ENCODE results near the gene MAP7D1. TPM values are rescaled to one million over a fixed set of nuclear protein-coding genes. Genes with fewer than 3 reads are reported as not detected.

MAP7D1 gene
- total and polyA plus RNA-seq, 2 donors (not counting 3 experiments of a cell fraction or from before 2014, with no cell fraction given) = 69.7 to 193 TPM

DNA sequence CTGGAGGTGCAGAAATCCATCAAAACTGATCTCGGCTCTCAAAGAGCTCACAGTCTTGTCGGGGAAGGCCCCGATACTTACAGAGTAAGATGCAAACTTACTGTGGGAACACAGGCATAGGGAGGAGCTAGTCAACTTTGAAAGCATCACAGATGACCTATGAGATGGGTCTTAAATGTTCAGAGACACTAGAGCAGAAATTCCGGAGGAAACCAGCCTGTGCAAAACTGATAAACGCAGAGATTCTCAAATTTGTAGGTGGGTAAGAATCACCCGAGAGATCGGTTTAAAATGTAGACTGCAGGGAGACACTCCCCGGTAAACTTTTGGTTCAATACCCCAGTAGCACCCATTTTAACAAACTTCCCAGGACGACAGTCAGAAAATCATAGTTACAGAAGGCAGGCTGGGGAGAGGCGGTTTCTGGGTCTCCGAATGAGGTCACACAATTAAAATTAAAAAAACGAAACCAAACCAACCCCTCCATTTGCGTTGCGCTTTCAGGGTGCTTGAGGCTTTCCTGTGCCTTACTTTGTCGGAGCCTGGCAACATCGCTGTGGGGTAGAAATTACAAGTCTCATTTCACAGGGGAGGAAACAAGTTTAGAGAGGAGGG, 67.5 kb downstream of the MAP7D1 start:
- DNase-seq (ENCODE audit: low read depth, low spot score) (peak; percentile 68), FAIRE-seq (no peak)
- Histone ChIP-seq H3K4me2 (ENCODE audit: insufficient read depth, low read length) (peak overlapping the region; percentile 88), H3K9ac (replicated peaks; ENCODE audit: extremely low read depth, insufficient read depth, low read length) (peak overlapping the region; percentile 95), H3K27ac (ENCODE audit: insufficient read depth, low read depth, low read length) (peak overlapping the region; percentile 87), H3K79me2 (ENCODE audit: control insufficient read depth, insufficient read depth, low read length) (peaks cover 42% of the 10 kb centered on the region), H3K9me1 (replicated peaks; ENCODE audit: control insufficient read depth, extremely low read depth, insufficient read depth, low read length) (no peaks in the 10 kb centered on the region), H3K4me3 (replicated peaks in 1 of 3; ENCODE audit: insufficient read depth in 1 of 3, low read depth in 1 of 3, low read length in 3 of 3) (peak overlapping the region; percentile 56 to 83 (median 78)), H3K9me3 (replicated peaks; ENCODE audit: control insufficient read depth, insufficient read depth, low read length) (no peaks in the 10 kb centered on the region), H3K27me3 (ENCODE audit: control insufficient read depth in 2 of 2, insufficient read depth in 2 of 2, low read length in 2 of 2) (no peaks in the 10 kb centered on the region), H4K20me1 (replicated peaks; ENCODE audit: control insufficient read depth, extremely low read depth, insufficient read depth, low read length) (peaks cover 7% of the 10 kb centered on the region), H2AFZ (ENCODE audit: low read depth, low read length) (peak overlapping the region; percentile 78), H3K36me3 (ENCODE audit: control insufficient read depth in 2 of 2, extremely low read depth in 1 of 2, insufficient read depth in 2 of 2, low read length in 2 of 2) (peaks cover 2 to 3% of the 10 kb centered on the region in 2 experiments), H3K4me1 (ENCODE audit: control insufficient read depth, extremely low read depth, insufficient read depth, low read length) (peaks cover 17% of the 10 kb centered on the region)
- TF ChIP-seq POLR2AphosphoS5 (IDR thresholded peaks at IDR 0.05; ENCODE audit: insufficient read depth, low read depth, low read length) (no peak), MYC (IDR thresholded peaks at IDR 0.05; ENCODE audit: low read depth, low read length) (no peak), POLR2A (IDR thresholded peaks at IDR 0.05; ENCODE audit: low read depth, low read length) (no peak), GATA2 (IDR thresholded peaks at IDR 0.05; ENCODE audit: insufficient read depth, insufficient read length, low read depth, low read length) (no peak)
- TF ChIP-seq, protein P1, sequence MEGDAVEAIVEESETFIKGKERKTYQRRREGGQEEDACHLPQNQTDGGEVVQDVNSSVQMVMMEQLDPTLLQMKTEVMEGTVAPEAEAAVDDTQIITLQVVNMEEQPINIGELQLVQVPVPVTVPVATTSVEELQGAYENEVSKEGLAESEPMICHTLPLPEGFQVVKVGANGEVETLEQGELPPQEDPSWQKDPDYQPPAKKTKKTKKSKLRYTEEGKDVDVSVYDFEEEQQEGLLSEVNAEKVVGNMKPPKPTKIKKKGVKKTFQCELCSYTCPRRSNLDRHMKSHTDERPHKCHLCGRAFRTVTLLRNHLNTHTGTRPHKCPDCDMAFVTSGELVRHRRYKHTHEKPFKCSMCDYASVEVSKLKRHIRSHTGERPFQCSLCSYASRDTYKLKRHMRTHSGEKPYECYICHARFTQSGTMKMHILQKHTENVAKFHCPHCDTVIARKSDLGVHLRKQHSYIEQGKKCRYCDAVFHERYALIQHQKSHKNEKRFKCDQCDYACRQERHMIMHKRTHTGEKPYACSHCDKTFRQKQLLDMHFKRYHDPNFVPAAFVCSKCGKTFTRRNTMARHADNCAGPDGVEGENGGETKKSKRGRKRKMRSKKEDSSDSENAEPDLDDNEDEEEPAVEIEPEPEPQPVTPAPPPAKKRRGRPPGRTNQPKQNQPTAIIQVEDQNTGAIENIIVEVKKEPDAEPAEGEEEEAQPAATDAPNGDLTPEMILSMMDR (IDR thresholded peaks at IDR 0.05; ENCODE audit: extremely low read depth in 1 of 2, insufficient read depth in 1 of 2, low read depth in 1 of 2, low read length in 2 of 2) = no peak
- BruUV-seq (replicated peaks) = TSS peak; percentile 97
- dilution Hi-C loops (cut with MboI; ENCODE audit: extremely low pct_ligation_motif_present, low sequenced_read_pairs) = no loop called here
- ChIA-PET CTCF (interaction anchor here (0.6 to 2.9 kb wide), 12 partner anchors 12 to 228 kb away, joined by 3 to 17 read pairs (median 5); partner anchors contain the start of gene TRAPPC3), POLR2A (interaction anchor here (0.6 to 1.6 kb wide), 5 partner anchors 13 to 67 kb away, joined by 3 to 13 read pairs (median 3); partner anchors contain the start of gene MAP7D1)
- intact Hi-C loops (cut with micrococcal nuclease) = loop anchor here (5.0 kb wide), 1 partner anchor 1031 kb away; the partner anchor contains the start of gene SFPQ
